CD4-positive, alpha-beta T cell treated with Interleukin-17A for 4 hours (primary cell): ENCODE results near the gene ZDHHC23.

Source experiments
- DNase-seq: peaks from one replicate; pipeline ENCODE4 v3.0.0-alpha.2; 2020; ENCODE audit warnings: mixed read lengths

Gene ZDHHC23

DNA sequence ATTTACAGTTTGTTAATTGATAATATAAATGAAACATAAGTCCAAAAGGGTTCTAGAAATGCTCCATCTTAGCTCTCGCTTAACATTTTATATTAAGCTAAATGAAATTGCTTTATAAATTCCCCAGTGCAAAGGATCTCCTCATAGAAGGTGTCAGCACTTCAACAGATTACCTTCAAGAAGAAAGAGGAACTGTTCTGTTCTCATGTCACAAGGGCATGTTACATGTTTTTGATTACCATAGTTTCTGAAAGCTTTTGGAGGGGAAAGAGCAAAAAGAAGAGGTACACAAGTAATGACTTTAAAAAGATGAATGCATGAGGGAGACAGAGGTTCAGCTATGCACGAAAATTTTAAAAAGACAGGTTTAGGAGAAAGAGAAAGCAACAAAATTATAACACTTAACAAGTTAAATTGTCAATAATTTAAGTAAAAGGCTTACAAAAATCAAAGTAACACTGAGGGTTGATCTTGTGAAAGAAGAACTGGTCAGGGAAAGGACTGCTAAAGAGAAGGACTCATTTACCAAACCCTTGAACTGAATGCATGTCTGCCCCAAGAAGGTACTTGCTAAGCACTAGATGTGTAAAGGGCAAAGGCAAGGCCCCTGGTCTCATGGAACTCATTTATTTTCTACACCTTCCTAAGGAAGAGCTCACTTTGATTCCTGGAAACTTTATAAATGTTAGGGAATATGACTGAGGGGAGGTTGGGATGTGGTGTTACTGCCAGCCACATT, 63.4 kb downstream of the ZDHHC23 start:
- DNase-seq = no peak
